ENCODE measurements around the gene CTNNBL1.
"Not testable (repeated sequence)": the region's sequence is repeated elsewhere in the genome, so short reads cannot be mapped to it uniquely, and the experiment has no call there.

The CTNNBL1 gene

DNA sequence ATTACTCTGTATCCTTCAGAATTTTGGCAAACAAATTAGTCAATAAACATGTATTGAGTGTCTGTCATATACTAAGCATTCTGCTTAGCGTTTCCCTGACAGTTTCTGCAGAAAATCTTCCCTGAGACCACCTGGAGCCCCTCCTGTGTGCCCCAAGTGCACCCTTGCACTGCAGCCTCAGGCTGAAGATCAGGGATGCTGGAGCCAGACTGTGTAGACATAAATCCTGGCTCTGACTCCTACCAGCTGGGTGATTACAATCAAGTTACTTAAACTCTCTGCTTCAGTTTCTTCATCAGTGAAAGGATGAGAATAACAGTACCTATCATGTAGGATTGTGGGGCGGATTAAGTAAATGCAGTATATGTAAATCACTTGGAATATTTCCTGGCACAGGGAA is 155.7 kb downstream of the CTNNBL1 start:
- no peak for DNase-seq (ENCODE audit: low read depth in 1 of 2, low spot score in 1 of 2)

DNA sequence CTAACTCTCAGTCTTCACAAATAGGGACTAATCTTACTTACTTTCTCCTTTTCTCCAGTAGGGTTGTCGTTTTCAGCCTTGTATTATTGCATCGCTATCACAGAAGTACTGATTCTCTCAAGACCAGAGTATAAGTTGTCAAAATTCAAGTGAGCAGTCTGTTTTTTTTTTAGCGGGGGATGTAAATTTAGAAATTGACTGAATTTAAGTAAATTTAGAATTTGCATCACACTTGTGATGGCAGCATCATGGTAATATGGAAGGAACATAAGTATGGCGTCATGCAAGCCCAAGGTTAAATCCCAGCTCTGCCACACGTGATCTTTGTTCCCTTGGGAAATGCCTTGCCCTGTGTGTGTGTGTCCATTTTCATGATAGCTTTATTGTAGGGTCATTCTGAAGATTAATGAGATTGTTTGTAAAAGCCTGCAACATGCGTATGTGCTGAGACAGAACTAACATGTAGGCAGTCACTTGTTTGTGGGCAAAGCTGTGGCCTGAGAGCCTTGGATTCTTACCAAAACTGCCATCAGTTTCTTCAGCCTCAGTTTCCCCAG is 156.3 kb downstream of the CTNNBL1 start:
- no peak for DNase-seq (ENCODE audit: low read depth in 1 of 2, low spot score in 1 of 2)

DNA sequence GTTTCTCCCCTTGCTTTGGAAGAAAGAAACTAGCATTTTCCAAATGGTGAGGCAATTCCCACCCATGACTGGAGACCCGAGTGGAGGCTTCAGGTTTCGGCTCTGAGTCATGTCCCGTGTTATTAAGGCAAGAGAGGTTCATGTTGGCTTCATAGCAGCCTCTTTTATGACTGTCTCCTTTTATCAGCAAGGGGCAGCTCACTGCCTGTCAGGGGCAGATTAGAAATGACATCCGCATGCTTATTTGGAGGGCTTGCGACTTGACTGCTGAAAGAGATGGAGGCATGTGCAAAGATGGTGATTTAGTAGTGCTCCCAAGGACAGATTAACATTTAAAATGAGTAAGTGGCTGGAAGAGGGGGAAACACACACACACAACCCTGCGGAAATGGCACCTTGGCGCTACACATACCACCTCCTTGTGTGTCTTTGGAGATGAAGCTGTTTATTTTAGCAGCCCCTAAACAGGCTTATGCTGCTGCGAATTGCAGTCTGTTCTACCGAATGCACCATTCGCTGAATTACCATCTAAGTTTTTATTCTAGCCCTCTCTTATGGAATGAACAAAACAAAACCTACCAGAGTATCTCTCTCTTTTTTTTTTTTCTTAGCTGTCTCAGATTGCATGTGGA is 157.0 kb downstream of the CTNNBL1 start:
- no peak for DNase-seq (ENCODE audit: low read depth in 1 of 2, low spot score in 1 of 2)

DNA sequence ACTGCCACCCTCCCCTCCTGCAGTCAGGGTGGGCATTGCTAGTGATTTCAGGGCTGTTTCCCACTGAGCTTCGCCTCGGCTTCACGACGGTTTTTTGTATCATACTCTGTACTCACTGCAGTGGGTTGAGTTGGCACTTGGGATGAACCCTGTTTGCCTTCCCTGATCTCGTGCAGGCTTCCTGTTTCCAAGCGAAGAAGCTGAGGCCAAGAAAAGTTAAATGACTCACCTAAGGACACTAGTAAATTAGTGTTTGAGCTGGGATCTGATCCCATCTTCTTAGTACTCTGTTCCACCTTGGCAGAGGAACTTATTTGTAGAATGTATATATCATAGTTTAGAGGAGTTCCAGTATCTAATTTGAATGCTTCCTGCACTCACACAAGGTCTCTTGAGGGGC is 158.8 kb downstream of the CTNNBL1 start:
- no peak for DNase-seq (ENCODE audit: low read depth in 1 of 2, low spot score in 1 of 2)

GRCh38 chr20:37853823-37854375 is 160.1 kb downstream of the CTNNBL1 start:
- DNase-seq (ENCODE audit: low read depth in 1 of 2, low spot score in 1 of 2) = no peak

GRCh38 chr20:37856034-37856433 is 162.2 kb downstream of the CTNNBL1 start:
- not testable (repeated sequence) for DNase-seq (ENCODE audit: low read depth in 1 of 2, low spot score in 1 of 2)

- DNase-seq (ENCODE audit: low read depth in 1 of 2, low spot score in 1 of 2) = no peak
Observed at GRCh38 chr20:37856932-37857660, 163.3 kb downstream of the CTNNBL1 start.

DNA sequence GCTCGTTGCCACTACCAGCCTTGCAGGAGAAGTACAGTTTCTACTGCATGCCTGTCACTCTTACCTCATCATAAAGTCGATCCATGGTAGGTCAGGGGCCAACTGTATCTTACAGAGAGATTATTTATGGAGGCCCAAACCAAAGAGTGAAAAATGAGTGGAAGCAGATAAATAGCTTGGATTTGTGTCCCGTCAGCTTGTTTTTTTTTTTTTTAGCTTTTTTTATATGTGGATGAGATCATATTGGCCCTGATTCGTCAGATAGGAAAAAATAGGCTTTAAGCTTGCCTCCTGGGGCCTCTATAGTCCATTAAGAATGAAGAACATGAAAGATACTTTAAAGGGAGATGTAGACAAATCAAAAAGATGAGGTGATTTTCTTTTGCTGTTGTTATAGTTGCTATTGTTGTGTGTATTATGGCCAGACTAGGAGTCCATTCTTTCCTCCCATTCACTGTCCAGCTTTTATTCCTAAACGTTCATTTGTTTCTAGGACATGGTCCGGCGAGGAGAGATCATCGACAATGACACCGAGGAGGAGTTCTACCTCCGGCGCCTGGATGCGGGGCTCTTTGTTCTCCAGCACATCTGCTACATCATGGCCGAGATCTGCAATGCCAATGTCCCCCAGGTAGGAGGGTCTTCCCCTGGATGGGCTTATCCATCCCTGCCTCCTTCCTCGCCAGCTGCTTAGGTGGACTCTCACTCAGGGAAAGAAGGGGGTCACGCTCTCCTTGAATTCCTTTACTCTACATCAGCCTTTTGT is 165.8 kb downstream of the CTNNBL1 start:
- DNase-seq (ENCODE audit: low read depth in 1 of 2, low spot score in 1 of 2) = no peak

GRCh38 chr20:37863289-37863688 is 169.5 kb downstream of the CTNNBL1 start:
- no peak for DNase-seq (ENCODE audit: low read depth in 1 of 2, low spot score in 1 of 2)

DNA sequence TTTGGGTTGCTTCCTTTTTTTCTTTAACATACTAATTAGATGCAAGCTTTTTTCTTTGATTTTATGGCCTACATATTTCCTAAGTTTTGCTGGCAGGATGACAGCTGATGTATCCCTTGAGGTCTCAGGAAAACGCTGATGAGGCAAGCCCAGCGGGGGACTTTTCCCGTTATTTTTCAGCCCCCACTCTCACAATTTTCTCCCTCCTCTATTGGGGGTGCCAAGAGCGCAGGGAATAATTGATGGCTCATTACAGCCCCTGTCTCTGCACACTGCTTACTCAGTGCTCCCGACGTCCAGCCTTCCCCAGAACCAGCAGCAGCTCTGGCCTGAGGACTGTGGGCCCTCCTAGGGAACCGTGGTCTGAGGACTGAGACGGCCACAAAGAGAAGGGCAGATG is 170.5 kb downstream of the CTNNBL1 start:
- no peak for DNase-seq (ENCODE audit: low read depth in 1 of 2, low spot score in 1 of 2)

GRCh38 chr20:37866051-37866450 is 172.2 kb downstream of the CTNNBL1 start:
- DNase-seq (ENCODE audit: low read depth in 1 of 2, low spot score in 1 of 2) = no peak

GRCh38 chr20:37867289-37868195 is 173.7 kb downstream of the CTNNBL1 start:
- no peak for DNase-seq (ENCODE audit: low read depth in 1 of 2, low spot score in 1 of 2)

- no peak for DNase-seq (ENCODE audit: low read depth in 1 of 2, low spot score in 1 of 2)
Observed at GRCh38 chr20:37868851-37869333, 175.1 kb downstream of the CTNNBL1 start.

GRCh38 chr20:37869334-37869861 is 175.6 kb downstream of the CTNNBL1 start:
- DNase-seq (ENCODE audit: low read depth in 1 of 2, low spot score in 1 of 2) = no peak

GRCh38 chr20:37870294-37870693 is 176.5 kb downstream of the CTNNBL1 start:
- DNase-seq (ENCODE audit: low read depth in 1 of 2, low spot score in 1 of 2) = no peak

DNA sequence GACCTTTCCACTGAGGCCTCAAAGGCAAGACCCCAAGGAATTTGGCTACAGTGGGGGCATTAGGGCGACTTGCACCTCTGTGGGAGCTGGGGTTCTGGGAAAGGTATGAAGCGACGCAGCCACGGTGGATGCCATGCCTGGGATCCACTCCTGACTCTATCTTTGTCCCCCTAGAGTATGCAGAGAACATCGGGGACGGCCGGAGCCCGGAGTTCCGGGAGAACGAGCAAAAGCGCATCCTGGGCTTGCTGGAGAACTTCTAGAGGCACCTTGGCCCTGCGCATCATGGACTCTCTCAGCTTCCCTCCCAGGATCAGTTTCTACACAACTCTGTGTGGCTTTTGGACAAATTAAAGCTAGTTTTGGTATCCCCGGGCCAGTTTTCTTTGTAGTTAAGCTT is 177.9 kb downstream of the CTNNBL1 start:
- no peak for DNase-seq (ENCODE audit: low read depth in 1 of 2, low spot score in 1 of 2)

DNA sequence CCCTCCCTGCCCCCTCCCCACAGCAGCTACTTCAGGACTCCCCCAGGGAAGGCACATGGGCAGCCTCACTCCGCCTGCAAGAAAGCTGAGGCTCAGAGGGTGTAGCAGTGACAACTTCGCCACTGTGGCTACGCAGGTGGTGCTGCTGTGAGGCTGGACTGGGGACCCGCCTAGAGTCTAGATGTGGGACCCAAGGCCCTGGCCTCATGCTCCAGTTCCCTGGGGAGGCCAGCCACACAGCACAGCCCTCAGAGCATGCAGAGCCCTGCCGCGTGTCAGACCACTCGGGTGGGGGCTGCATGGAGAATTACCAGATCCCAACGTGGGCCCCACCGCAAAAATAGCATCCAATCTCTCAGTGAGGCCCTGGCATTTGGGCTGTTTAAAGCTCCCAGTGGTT is 178.3 kb downstream of the CTNNBL1 start:
- DNase-seq (ENCODE audit: low read depth in 1 of 2, low spot score in 1 of 2) = no peak

- DNase-seq (ENCODE audit: low read depth in 1 of 2, low spot score in 1 of 2) = no peak
Observed at GRCh38 chr20:37873884-37874283, 180.1 kb downstream of the CTNNBL1 start.

DNA sequence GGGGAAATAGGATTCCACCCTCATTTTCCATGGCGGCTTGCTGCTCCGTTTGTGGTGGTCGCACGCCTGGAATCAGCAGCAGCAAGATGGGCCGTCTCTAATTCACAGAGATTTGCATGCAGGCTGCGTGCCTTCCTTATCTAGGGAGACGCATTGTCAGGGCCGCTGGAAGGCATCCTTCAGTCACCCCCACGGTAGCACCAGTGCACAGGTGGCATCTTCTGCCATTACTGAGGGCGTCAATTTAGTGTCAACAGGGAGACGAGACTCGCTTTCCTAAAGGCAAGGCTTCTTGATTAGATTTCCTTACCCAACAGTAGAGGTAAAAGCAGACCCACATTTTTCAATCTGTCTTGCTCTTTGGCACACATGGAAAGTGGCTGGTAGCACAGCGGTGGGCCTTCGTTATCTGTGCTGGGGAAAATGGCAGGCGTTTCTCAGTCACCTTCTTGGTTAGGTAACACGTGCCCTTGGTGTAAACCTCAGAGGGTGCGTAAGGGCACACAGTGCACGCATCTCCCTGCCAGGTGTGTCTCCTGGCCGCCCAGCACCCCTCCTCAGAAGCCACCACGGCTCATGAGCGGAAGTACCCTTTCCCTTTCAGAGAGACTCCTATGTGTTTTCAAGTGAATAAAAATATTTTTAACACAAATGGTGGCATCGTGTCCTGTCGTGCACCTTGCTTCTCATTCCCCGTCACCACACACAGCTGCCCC is 181.8 kb downstream of the CTNNBL1 start:
- no peak for DNase-seq (ENCODE audit: low read depth in 1 of 2, low spot score in 1 of 2)

All from activated CD4-positive, alpha-beta T cell treated with anti-CD3 and anti-CD28 coated beads, Interleukin-2, amount 50 U/mL, for 24 hours (primary cell).